HepG2 (cell line): Measurements from ENCODE around the gene RGS19. TPM values are rescaled to one million over a fixed set of nuclear protein-coding genes. Genes with fewer than 3 reads are reported as not detected.

Experiments used
- GFI1 ChIP-seq: sonication (generic); formaldehyde crosslinking; IDR thresholded peaks from 2 replicates; pipeline ENCODE4 v1.5.0; 2020; ENCODE audit warnings: missing genetic modification reagents, mild to moderate bottlenecking, borderline replicate concordance
- HDAC6 ChIP-seq: fragments of 200-600 bp; sonication (generic); IDR thresholded peaks from 2 replicates; pipeline ENCODE4 v1.7.0; 2017; ENCODE audit warnings: mild to moderate bottlenecking, antibody characterized with exemption, low read length, low read depth
- HOXA3 ChIP-seq: sonication (generic); formaldehyde crosslinking; IDR thresholded peaks from 2 replicates; pipeline ENCODE4 v1.5.0; 2020; ENCODE audit warnings: missing genetic modification reagents
- KLF11 ChIP-seq: IDR thresholded peaks from 2 replicates; pipeline ENCODE4 v1.6.1; 2016; ENCODE audit warnings: missing compliant biosample characterization
- MXD4 ChIP-seq: IDR thresholded peaks from 2 replicates; pipeline ENCODE4 v1.6.1; 2016; ENCODE audit warnings: mild to moderate bottlenecking, missing biosample characterization, missing genetic modification reagents
- NR1H2 ChIP-seq: sonication (generic); formaldehyde crosslinking; IDR thresholded peaks from 2 replicates; pipeline ENCODE4 v1.8.1; 2022; ENCODE audit warnings: low read depth, missing genetic modification reagents, borderline replicate concordance
- PCBP2 ChIP-seq: fragments of 200-400 bp; formaldehyde crosslinking; optimal IDR thresholded peaks from 2 replicates; pipeline ENCODE3; 2018; ENCODE audit warnings: low read length, low read depth; ENCODE audit not compliant: poor library complexity, severe bottlenecking
- PITX1 ChIP-seq: sonication (generic); formaldehyde crosslinking; IDR thresholded peaks from 2 replicates; pipeline ENCODE4 v1.5.1; 2020; ENCODE audit warnings: mild to moderate bottlenecking, missing genetic modification reagents
- RBFOX2 ChIP-seq: fragments of 200-400 bp; formaldehyde crosslinking; IDR thresholded peaks from 2 replicates; pipeline ENCODE4 v1.6.1; 2017; ENCODE audit warnings: low read depth, mild to moderate bottlenecking, low read length
- SCMH1 ChIP-seq: sonication (generic); formaldehyde crosslinking; IDR thresholded peaks from 2 replicates; pipeline ENCODE4 v1.9.0; 2021; ENCODE audit warnings: missing genetic modification reagents, mild to moderate bottlenecking, borderline replicate concordance
- TSC22D2 ChIP-seq: sonication (generic); formaldehyde crosslinking; IDR thresholded peaks from 2 replicates; pipeline ENCODE4 v1.5.1; 2020; ENCODE audit warnings: missing genetic modification reagents, mild to moderate bottlenecking, borderline replicate concordance
- ZBTB3 ChIP-seq: sonication (generic); formaldehyde crosslinking; IDR thresholded peaks from 2 replicates; pipeline ENCODE4 v1.4.0; 2020; ENCODE audit warnings: low read depth, mild to moderate bottlenecking, moderate library complexity, missing genetic modification reagents, borderline replicate concordance
- ZBTB42 ChIP-seq: sonication (generic); formaldehyde crosslinking; IDR thresholded peaks from 2 replicates; pipeline ENCODE4 v1.5.0; 2020; ENCODE audit warnings: mild to moderate bottlenecking, missing genetic modification reagents
- ZFAT ChIP-seq: sonication (generic); formaldehyde crosslinking; conservative IDR thresholded peaks from 2 replicates; pipeline ENCODE4 v1.8.1; 2023; ENCODE audit warnings: missing genetic modification reagents, inconsistent platforms
- ZNF512 ChIP-seq: sonication (generic); formaldehyde crosslinking; IDR thresholded peaks from 2 replicates; pipeline ENCODE4 v1.4.0; 2020; ENCODE audit warnings: mild to moderate bottlenecking, missing genetic modification reagents
- ZNF564 ChIP-seq: sonication (generic); formaldehyde crosslinking; IDR thresholded peaks from 2 replicates; pipeline ENCODE4 v1.8.1; 2023; ENCODE audit warnings: mild to moderate bottlenecking, missing genetic modification reagents
- ZNF567 ChIP-seq: sonication (generic); formaldehyde crosslinking; IDR thresholded peaks from 2 replicates; pipeline ENCODE4 v1.8.1; 2023; ENCODE audit warnings: mild to moderate bottlenecking, missing genetic modification reagents, borderline replicate concordance
- polyA plus RNA-seq, 8 experiments: library from polyadenylated mRNA; depleted of rRNA in 3 of 8; stranded (reverse) in 7 of 8; unstranded in 1 of 8; fragments of >200 nt; fragmentation: Illumina TruSeq in 4 of 8; extraction: Trizol in 4 of 8; gene quantifications; 2 replicates each; pipeline versions ENCODE4 v1.2.1 to v1.2.3, GENCODE V29; 2011 to 2016; ENCODE audit warnings: low read depth in 4 of 8, missing spikeins in 1 of 8, mixed read lengths in 1 of 8; ENCODE audit not compliant: insufficient read depth in 1 of 8
- total RNA-seq, 5 experiments: library from RNA; depleted of rRNA; stranded (reverse); fragments of >200 nt; fragmentation: Illumina TruSeq; extraction: Trizol; gene quantifications; 2 replicates each; pipeline ENCODE4 v1.2.3, GENCODE V29; 2016; ENCODE audit warnings: low read depth in 1 of 5
- TF ChIP-seq, protein P1 (sequence below): sonication (generic); formaldehyde crosslinking; IDR thresholded peaks from 2 replicates; pipeline ENCODE4 v1.9.0; 2021; ENCODE audit warnings: mild to moderate bottlenecking, missing genetic modification reagents

RGS19 gene
- total and polyA plus RNA-seq, 2 of the 13 experiments (the other 11 are each of a cell fraction or from before 2014, with no cell fraction given): 10.7 to 11.9 TPM

- TF ChIP-seq KLF11: no peak
- no peak for TF ChIP-seq TSC22D2 (CRISPR knock-in tag)
- no peak for TF ChIP-seq HDAC6
- peak; percentile 86 for TF ChIP-seq RBFOX2
- no peak for TF ChIP-seq PCBP2
- TF ChIP-seq SCMH1 (CRISPR knock-in tag): no peak
- TF ChIP-seq ZBTB3 (CRISPR knock-in tag): peak; percentile 82; the same call in 1 of the 2 replicates
- peak; percentile 77; the same call in 1 of the 2 replicates for TF ChIP-seq MXD4 (CRISPR knock-in tag)
- peak; percentile 97 for TF ChIP-seq ZNF564 (CRISPR knock-in tag)
- TF ChIP-seq, protein P1, sequence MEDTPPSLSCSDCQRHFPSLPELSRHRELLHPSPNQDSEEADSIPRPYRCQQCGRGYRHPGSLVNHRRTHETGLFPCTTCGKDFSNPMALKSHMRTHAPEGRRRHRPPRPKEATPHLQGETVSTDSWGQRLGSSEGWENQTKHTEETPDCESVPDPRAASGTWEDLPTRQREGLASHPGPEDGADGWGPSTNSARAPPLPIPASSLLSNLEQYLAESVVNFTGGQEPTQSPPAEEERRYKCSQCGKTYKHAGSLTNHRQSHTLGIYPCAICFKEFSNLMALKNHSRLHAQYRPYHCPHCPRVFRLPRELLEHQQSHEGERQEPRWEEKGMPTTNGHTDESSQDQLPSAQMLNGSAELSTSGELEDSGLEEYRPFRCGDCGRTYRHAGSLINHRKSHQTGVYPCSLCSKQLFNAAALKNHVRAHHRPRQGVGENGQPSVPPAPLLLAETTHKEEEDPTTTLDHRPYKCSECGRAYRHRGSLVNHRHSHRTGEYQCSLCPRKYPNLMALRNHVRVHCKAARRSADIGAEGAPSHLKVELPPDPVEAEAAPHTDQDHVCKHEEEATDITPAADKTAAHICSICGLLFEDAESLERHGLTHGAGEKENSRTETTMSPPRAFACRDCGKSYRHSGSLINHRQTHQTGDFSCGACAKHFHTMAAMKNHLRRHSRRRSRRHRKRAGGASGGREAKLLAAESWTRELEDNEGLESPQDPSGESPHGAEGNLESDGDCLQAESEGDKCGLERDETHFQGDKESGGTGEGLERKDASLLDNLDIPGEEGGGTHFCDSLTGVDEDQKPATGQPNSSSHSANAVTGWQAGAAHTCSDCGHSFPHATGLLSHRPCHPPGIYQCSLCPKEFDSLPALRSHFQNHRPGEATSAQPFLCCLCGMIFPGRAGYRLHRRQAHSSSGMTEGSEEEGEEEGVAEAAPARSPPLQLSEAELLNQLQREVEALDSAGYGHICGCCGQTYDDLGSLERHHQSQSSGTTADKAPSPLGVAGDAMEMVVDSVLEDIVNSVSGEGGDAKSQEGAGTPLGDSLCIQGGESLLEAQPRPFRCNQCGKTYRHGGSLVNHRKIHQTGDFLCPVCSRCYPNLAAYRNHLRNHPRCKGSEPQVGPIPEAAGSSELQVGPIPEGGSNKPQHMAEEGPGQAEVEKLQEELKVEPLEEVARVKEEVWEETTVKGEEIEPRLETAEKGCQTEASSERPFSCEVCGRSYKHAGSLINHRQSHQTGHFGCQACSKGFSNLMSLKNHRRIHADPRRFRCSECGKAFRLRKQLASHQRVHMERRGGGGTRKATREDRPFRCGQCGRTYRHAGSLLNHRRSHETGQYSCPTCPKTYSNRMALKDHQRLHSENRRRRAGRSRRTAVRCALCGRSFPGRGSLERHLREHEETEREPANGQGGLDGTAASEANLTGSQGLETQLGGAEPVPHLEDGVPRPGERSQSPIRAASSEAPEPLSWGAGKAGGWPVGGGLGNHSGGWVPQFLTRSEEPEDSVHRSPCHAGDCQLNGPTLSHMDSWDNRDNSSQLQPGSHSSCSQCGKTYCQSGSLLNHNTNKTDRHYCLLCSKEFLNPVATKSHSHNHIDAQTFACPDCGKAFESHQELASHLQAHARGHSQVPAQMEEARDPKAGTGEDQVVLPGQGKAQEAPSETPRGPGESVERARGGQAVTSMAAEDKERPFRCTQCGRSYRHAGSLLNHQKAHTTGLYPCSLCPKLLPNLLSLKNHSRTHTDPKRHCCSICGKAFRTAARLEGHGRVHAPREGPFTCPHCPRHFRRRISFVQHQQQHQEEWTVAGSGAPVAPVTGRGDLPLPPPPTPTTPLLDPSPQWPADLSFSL (CRISPR knock-in tag): 0 out of 2 replicates have a peak, but pooled peaks have one; percentile 11
- peak; percentile 94 for TF ChIP-seq GFI1 (CRISPR knock-in tag)
- TF ChIP-seq ZNF567: 0 out of 2 replicates have a peak, but pooled peaks have one; percentile 17
- TF ChIP-seq ZNF512 (CRISPR knock-in tag): no peak
- TF ChIP-seq ZFAT: no peak
- peak; percentile 87 for TF ChIP-seq HOXA3 (CRISPR knock-in tag)
- TF ChIP-seq ZBTB42 (CRISPR knock-in tag): no peak
- peak; percentile 76 for TF ChIP-seq PITX1 (CRISPR knock-in tag)
- TF ChIP-seq NR1H2: no peak
These were observed 55.0 kb downstream of the RGS19 start (continued) for GRCh38 chr20:64024141-64024990.
